Left renal pelvis (tissue), 4 donors: Measurements from ENCODE around the gene MICAL1. TPM values are rescaled to one million over a fixed set of nuclear protein-coding genes. Genes with fewer than 3 reads are reported as not detected.

Experiments used
- DNase-seq, 4 donors: peaks; one replicate each; pipeline ENCODE4 v3.0.0-alpha.2; 2013; ENCODE audit warnings: low read depth in 4 of 4, low spot score in 3 of 4
- polyA plus RNA-seq, 4 donors: library from polyadenylated mRNA; unstranded; fragments of 120-200 nt; gene quantifications; one replicate each; pipeline ENCODE4 v1.2.1, GENCODE V29; 2013; ENCODE audit not compliant: insufficient read length in 4 of 4

The MICAL1 gene, protein sequence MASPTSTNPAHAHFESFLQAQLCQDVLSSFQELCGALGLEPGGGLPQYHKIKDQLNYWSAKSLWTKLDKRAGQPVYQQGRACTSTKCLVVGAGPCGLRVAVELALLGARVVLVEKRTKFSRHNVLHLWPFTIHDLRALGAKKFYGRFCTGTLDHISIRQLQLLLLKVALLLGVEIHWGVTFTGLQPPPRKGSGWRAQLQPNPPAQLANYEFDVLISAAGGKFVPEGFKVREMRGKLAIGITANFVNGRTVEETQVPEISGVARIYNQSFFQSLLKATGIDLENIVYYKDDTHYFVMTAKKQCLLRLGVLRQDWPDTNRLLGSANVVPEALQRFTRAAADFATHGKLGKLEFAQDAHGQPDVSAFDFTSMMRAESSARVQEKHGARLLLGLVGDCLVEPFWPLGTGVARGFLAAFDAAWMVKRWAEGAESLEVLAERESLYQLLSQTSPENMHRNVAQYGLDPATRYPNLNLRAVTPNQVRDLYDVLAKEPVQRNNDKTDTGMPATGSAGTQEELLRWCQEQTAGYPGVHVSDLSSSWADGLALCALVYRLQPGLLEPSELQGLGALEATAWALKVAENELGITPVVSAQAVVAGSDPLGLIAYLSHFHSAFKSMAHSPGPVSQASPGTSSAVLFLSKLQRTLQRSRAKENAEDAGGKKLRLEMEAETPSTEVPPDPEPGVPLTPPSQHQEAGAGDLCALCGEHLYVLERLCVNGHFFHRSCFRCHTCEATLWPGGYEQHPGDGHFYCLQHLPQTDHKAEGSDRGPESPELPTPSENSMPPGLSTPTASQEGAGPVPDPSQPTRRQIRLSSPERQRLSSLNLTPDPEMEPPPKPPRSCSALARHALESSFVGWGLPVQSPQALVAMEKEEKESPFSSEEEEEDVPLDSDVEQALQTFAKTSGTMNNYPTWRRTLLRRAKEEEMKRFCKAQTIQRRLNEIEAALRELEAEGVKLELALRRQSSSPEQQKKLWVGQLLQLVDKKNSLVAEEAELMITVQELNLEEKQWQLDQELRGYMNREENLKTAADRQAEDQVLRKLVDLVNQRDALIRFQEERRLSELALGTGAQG
- polyA plus RNA-seq: 10 to 100 TPM; 19.1 to 45.9 (median 23.7) TPM

DNA sequence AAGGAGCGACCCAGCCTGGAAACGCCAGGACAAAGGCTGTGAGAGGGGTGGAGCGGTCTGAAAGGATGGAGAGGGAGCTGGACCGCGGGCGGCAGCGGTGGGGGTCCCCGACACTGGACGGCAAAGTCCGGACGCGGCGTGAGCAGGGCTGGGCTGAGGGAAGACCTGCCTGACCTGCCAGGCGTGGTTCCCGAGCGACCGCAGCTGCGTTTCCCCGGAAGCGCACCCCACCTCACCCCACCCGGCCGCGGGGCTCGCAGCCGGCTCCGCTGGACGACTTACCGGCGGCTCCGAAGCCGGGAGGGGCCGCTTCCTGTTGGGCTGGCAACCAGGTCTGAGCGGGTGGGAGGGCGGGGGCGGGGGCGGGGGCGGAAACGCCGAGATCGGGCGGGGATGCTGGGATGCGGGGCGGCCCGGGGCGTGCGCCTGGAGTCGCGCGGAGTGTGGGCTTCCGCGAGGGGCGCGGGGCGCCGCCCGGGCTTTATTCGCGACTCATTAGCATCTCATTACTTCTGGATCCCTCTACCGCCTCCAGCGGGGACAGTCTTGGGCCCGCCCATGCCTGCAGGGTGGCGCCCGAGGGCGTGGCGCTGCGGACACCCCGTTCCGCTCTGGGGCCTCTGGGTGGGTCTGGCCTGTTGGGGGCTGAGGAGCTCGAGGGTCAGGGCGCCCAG lies at the start of gene MICAL1:
Gene MICAL1, minus strand, starts transcription at position 336 of the 674 bp plus-strand sequence. CDS start 1,576 bp downstream, outside the sequence.
- no peak for DNase-seq

DNA sequence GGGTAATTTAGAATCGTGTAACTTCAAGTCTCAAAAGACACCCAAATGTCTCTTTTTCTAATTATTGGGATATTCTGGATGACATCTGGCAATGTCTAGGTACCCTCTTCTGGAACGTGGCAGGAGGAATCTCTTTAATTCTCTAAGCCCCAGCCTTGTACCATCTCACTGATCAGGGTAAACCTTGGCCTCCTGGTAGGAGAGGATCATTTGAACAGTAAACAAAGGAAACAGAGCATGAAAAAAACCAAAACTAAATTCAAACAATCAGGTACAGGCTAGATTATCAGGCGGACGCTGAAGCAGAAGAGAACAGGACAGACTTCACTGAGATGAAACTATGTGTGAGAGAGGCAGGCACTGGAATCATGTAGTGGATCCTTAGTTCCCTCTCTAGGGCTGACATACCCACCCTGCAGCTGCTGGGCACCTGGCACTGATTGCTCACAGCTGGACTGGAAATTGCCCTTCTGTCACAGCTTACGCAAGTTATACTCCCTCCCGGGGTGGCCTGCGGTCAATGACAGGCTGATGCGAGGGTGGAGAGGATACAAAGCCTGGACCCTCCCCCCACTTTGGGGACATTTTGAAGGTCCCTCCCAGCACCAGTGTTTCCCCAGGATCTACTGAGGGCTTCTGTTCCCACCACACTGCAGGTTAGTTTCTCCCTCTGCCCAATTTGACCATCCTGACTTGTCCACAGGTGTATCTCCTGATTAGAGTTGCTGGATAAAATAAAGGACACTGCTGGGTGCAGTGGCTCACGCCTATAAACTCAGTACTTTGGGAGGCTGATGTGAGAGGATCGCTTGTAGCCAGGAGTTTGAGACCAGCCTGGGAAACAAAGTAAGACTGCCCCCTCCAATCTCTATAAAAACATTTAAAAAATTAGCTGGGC lies 48.0 kb upstream of the MICAL1 start:
- DNase-seq: no peak

GRCh38 chr6:109498936-109499335 lies 43.4 kb upstream of the MICAL1 start:
- no peak for DNase-seq

- DNase-seq: no peak
Observed at GRCh38 chr6:109498052-109498451, 42.5 kb upstream of the MICAL1 start.

GRCh38 chr6:109496036-109496772 lies 40.6 kb upstream of the MICAL1 start:
- no peak for DNase-seq

DNA sequence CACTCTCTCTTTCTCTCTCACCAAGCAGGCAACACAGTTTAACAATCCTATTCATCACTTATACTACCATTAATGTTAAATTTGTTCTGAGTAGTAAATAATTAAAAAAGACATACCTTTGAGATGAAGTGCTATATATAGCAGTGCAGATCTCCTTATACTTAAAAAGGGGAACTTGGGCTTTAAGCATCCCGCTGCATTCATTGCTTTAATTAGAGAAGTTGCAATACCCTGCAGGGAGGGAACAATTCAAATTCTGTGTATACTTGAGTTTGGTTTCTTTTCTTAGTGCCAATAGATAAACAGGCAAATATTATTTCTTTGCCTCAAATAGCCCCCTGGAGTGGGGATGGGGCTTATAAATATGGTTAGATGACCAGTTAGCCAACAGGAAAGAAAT lies 38.3 kb upstream of the MICAL1 start:
- DNase-seq: no peak

GRCh38 chr6:109491207-109491938 lies 35.8 kb upstream of the MICAL1 start:
- DNase-seq: no peak

DNA sequence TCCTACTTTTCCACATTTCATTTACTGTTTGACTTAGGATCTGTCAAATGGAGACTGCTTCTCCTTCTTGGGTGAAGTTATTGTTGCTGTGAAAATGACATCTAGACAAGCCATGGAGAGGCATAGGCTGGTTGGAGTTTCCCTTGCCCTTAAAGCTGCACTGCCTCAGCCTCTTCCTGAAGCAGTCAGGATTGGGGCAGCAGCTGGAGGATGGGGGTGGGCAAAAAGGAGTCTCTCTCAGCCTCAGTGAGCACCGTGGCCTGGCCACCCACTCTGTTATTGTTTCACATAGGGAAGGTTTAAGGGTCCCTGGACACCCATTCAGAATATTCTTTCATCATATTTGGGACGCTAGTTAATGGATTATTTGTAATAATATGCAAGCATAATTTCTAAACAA lies 35.1 kb upstream of the MICAL1 start:
- DNase-seq: no peak

GRCh38 chr6:109488001-109488400 lies 32.4 kb upstream of the MICAL1 start:
- DNase-seq: no peak

DNA sequence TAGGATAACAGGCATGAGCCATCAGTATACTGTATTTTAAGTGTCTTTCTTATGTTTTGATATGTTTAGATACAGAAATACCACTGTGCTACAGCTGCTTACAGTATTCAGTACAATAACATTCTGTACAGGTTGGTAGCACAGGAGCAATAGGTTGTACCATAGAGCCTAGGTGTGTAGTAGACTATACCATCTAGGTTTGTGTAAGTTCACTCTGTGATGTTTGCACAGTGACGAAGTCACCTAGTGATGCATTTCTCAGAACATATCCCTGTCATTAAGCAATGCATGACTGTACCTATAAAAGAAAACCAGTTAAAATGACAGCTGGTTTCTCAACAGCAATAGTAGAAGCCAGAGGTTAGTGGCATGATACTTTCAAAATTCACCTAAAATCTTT lies 30.5 kb upstream of the MICAL1 start:
- no peak for DNase-seq

DNA sequence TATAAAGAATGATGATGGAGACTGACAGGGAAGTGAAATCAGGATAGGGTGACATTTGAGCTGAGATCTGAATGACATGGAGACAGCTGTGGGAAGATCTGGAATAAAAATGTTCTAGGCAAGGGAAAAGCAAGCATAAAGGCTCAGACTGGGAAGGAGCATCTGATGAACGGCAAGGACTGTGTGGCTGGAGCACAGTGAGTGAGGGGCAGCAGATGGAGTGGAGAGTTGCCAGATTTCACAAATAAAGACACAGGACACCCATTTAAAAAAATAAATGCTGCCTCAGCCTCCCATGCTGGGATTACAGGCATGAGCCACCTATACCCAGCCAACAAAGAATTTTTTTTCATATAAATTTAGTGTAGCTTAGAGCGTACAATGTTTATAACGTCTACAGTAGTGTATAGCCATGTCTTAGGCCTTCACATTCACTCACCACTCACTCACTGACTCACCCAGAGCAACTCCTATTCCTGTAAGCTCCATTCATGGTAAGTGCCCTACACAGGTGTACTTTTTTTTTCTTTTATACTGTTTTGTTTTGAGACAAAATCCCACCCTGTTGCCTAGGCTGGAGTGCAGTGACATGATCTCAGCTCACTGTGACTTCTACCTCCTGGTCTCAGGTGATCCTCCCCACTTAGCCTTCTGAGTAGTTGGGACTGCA lies 29.8 kb upstream of the MICAL1 start:
- no peak for DNase-seq

DNA sequence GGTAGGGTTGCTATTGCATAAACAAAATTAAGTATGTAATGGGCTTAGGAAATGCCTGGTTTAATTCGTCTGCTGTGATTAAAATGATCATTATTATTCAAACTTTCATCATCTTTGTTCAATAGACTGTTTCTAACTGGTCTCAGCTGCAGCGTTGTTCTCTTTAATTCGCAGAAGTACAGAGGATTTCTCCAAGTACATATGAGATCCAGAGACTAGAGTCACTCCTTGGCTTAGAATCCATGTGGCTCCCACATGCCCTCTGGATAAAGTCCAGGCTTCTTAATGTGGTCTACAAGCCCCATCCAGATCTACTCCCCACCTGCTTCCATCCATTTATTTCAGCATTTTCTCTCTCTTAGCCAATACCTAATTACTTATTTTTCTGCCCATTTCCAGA lies 28.6 kb upstream of the MICAL1 start:
- no peak for DNase-seq

GRCh38 chr6:109483735-109484057 lies 28.1 kb upstream of the MICAL1 start:
- DNase-seq: no peak

DNA sequence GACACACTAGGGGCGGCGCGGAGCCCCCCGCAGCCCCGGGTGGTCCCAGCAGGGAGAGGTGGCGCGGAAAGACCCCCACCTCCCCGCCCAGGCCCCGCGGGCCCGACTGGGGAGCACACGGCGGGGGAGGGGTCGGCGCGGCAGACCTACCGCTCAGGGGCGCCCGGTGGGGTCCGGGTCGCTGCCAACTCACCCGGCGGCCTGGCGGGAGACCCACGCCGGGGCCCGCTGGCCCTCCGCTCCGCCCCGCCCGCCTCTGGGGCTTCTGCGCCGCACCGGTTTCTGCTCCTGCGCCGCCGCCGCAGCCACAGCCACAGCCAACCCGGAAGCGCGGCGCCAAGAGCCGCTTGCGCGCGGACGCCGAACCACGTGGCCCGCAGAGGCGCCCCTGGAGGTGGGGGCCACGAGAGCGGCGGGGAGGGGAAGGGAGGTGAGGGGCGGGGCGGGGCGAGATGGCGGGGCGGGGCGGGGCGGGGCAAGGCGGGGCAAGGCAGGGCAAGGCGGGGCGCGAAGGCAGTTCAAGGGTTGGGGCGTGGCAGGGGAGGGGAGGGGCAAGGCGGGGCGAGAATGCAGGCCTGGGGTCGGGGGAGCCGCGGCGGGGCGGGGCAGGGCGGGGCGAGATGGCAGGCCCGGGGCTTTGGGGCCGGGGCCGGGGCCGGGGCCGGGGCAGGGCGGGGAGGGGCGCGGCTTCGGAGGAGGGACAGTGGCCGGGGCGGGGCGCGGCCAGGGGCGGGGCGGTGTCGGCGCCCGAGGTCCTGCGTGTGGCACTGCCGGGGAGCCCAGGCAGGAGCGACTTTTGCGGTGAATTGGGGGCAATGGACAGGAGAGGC lies 27.5 kb upstream of the MICAL1 start, which contains the start of gene ZBTB24:
Gene ZBTB24, minus strand, starts transcription at position 315 of the 830 bp plus-strand sequence. CDS start 1,193 bp downstream, outside the sequence.
- DNase-seq: peak in 3 of 4 donors; percentile 63 to 70 (median 69)

- DNase-seq: no peak
Observed at GRCh38 chr6:109480993-109481480, 25.5 kb upstream of the MICAL1 start.

DNA sequence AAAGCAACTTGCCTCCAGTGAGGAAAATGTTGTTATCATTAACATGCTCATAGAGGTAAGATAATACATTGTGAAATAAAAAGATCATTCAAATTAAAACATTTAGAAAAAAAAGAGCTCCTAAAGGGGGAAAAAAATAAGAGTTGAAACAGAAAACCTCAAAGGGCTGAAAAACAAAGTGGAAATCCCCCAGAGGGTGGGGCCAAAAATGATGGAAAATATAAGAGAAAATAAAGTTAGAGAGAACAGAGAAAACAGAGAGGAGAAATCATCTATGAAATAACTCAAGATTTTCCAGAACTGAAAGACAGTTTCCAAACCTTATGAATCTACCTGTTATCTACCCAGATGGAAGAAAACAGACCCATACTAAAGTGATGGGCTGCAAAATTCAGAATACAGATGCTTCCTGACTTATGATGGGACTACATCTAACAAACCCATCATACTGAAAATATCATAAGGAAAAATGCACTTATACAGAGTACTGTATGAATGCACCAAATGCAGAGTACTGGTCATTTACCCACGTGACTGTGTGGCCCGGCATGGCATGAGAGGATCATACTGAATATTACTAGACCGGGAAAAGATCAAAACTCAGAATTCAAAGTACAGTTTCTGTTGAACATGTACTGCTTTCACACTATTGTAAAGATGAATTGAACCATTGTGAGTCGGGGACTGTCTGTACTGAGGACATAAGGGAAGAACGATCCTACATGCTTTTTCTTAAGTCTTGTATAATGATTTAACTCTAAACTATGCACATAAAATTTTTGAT lies 23.5 kb upstream of the MICAL1 start:
- no peak for DNase-seq
